MM.1S (cell line): Measurements from ENCODE around the gene SH3GL2.

Experiments used
- EZH2 ChIP-seq: fragments of 300-600 bp; sonication (generic); optimal IDR thresholded peaks from 2 replicates; pipeline ENCODE3; 2017; ENCODE audit warnings: low read depth, mild to moderate bottlenecking, antibody characterized with exemption, low read length, mixed read lengths
- EZH2phosphoT487 ChIP-seq: fragments of 300-600 bp; sonication (generic); IDR thresholded peaks from 2 replicates; pipeline ENCODE4 v1.6.1; 2018; ENCODE audit warnings: antibody characterized with exemption, low read length
- TF ChIP-seq, protein P1 (sequence below): fragments of 300-600 bp; sonication (generic); IDR thresholded peaks from 2 replicates; pipeline ENCODE4 v1.5.1; 2016; ENCODE audit warnings: antibody characterized with exemption, low read length, mixed read lengths

DNA sequence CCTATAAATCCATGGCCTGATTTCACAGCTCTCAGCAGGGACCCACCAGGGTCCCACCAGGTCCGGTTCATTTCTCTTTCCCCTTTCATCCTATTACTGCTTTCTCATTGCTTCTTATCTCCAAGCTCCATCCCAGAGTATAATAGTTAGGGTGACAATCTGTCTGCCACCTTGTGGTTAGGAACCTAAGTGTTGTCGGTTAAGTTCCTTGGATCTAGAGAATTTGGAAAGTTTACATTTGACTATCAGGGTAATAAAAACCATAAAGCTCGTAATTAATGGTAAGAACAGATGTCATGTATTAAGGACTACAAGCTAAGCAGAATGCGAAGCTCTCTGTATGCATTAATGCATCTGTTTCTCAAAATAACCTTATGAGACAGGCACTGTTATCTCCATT is 259.1 kb downstream of the SH3GL2 start:
- TF ChIP-seq, protein P1, sequence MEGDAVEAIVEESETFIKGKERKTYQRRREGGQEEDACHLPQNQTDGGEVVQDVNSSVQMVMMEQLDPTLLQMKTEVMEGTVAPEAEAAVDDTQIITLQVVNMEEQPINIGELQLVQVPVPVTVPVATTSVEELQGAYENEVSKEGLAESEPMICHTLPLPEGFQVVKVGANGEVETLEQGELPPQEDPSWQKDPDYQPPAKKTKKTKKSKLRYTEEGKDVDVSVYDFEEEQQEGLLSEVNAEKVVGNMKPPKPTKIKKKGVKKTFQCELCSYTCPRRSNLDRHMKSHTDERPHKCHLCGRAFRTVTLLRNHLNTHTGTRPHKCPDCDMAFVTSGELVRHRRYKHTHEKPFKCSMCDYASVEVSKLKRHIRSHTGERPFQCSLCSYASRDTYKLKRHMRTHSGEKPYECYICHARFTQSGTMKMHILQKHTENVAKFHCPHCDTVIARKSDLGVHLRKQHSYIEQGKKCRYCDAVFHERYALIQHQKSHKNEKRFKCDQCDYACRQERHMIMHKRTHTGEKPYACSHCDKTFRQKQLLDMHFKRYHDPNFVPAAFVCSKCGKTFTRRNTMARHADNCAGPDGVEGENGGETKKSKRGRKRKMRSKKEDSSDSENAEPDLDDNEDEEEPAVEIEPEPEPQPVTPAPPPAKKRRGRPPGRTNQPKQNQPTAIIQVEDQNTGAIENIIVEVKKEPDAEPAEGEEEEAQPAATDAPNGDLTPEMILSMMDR = no peak
- TF ChIP-seq EZH2phosphoT487 (no peak), EZH2 (no peak)
